Superior temporal gyrus (tissue), 1 donor: ENCODE measurements around the gene LIMS2.

Source experiments
- DNase-seq: peaks from one replicate; pipeline ENCODE4 v3.0.0-alpha.2; 2016; ENCODE audit errors: extremely low spot score

LIMS2 gene

GRCh38 chr2:127674241-127675209, 805 bp downstream of the LIMS2 start:
- no peak for DNase-seq

- DNase-seq: no peak
These were observed 1.9 kb downstream of the LIMS2 start for GRCh38 chr2:127673291-127674069.

GRCh38 chr2:127672341-127673224, 2.7 kb downstream of the LIMS2 start:
- DNase-seq: no peak

GRCh38 chr2:127671557-127672302, 3.6 kb downstream of the LIMS2 start:
- no peak for DNase-seq

- no peak for DNase-seq
These were observed 4.4 kb downstream of the LIMS2 start for GRCh38 chr2:127670957-127671290.

GRCh38 chr2:127670055-127670956, 5.0 kb downstream of the LIMS2 start:
- DNase-seq: no peak

- no peak for DNase-seq
These were observed 6.3 kb downstream of the LIMS2 start for GRCh38 chr2:127669056-127669455.

GRCh38 chr2:127665267-127665893, 9.9 kb downstream of the LIMS2 start:
- no peak for DNase-seq

GRCh38 chr2:127664895-127665225, 10.5 kb downstream of the LIMS2 start:
- DNase-seq: no peak

- no peak for DNase-seq
These were observed 11.1 kb downstream of the LIMS2 start for GRCh38 chr2:127664065-127664894.

- DNase-seq: no peak
These were observed 11.7 kb downstream of the LIMS2 start for GRCh38 chr2:127663566-127664064.

- no peak for DNase-seq
These were observed 12.3 kb downstream of the LIMS2 start for GRCh38 chr2:127662937-127663565.

- no peak for DNase-seq
These were observed 13.3 kb downstream of the LIMS2 start for GRCh38 chr2:127661949-127662510.

- DNase-seq: peak; percentile 80
These were observed 14.2 kb downstream of the LIMS2 start for GRCh38 chr2:127661072-127661649.

GRCh38 chr2:127660291-127660578, 15.1 kb downstream of the LIMS2 start:
- no peak for DNase-seq

- DNase-seq: no peak
These were observed 15.7 kb downstream of the LIMS2 start for GRCh38 chr2:127659408-127660290.
